GM12865 (cell line): ENCODE measurements around the gene PLCL1.

Source experiments
- DNase-seq: peaks from one replicate; pipeline ENCODE4 v3.0.0; 2010; ENCODE audit warnings: low read depth
- H3K4me3 ChIP-seq: 2 replicates; pipeline ENCODE4 v1.5.1; 2011; ENCODE audit warnings: mild to moderate bottlenecking, low read depth, low read length, control low read depth
- TF ChIP-seq, protein P1 (sequence below): IDR thresholded peaks from 2 replicates; pipeline ENCODE4 v1.5.1; 2011; ENCODE audit warnings: low read length, control low read depth, low read depth, inconsistent platforms; ENCODE audit not compliant: insufficient read depth; ENCODE audit errors: missing control alignments

PLCL1 gene

DNA sequence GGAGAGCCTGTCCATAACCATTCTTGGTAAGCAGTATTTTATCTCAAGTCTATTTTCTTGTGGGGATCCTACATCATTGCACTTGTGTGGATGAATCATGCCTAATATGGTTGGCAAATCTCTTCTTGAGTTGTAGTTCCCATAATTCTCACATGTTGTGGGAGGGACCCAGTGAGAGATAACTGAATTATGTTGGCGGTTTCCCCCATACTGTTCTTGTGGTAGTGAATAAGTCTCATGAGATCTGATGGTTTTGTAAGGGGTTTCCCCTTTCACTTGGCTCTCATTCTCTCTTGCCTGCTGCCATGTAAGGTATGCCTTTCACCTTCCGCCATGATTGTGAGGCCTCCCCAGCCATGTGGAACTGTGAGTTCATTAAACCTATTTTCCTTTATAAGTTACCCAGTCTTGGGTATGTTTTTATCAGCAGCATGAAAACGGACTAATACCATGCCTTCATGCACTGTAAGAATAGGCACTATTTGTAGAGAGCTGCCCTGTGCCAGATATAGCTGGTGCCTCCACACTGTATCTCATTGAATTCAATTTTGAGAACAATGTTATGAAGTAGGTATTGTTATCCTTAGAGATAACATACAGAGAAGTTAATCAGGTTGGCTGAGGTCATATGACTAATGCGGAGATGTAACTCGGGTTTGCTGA lies 148.3 kb downstream of the PLCL1 start:
- TF ChIP-seq, protein P1, sequence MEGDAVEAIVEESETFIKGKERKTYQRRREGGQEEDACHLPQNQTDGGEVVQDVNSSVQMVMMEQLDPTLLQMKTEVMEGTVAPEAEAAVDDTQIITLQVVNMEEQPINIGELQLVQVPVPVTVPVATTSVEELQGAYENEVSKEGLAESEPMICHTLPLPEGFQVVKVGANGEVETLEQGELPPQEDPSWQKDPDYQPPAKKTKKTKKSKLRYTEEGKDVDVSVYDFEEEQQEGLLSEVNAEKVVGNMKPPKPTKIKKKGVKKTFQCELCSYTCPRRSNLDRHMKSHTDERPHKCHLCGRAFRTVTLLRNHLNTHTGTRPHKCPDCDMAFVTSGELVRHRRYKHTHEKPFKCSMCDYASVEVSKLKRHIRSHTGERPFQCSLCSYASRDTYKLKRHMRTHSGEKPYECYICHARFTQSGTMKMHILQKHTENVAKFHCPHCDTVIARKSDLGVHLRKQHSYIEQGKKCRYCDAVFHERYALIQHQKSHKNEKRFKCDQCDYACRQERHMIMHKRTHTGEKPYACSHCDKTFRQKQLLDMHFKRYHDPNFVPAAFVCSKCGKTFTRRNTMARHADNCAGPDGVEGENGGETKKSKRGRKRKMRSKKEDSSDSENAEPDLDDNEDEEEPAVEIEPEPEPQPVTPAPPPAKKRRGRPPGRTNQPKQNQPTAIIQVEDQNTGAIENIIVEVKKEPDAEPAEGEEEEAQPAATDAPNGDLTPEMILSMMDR = no peak
- peak; percentile 33 for DNase-seq
- H3K4me3 ChIP-seq = no peak overlapping the region

DNA sequence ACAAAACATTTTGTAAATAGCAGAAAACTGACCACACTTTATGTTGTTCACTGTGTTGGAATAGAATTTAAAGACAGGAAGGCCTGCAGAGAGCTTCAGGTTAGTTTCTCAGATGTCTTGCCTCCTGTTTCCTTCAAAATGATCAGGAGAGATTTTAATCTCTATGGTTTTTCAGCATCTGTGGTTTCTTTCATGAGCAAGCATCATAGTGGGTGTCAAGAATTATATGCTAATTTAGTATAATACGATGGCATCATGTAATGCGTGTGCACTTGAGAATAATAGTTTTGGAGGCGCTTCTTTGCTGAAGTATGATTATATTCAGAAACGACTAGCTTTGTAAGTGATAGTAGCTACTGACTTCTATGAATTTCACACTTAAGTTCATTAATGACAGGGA lies 149.9 kb downstream of the PLCL1 start:
- DNase-seq = no peak
- TF ChIP-seq, protein P1 = no peak
- H3K4me3 ChIP-seq = no peak overlapping the region

DNA sequence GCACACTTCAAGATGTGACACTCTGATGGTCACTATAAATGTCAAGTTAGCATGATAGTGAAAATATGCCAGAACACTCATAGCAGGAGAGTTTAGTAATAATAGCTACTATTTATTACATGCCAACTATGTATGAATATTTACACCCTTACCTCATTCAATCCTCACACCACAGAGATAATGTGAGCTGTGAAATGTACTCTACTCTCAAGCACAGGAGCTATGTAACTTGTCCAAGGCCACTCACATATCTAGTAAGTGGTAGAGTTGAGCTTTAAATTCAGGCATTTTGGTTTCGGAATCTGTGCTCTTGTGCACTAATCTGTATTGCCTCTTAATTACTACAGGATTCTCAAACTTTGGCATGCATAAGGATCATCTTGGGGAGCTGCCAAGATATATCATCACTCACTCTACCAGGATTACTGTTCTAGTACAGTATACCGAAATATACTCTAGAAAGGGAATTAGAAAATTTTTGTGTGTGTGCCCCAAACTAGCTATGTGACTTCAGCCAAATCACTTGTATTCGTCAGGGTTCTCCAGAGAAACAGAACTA lies 154.3 kb downstream of the PLCL1 start:
- DNase-seq = no peak
- no peak overlapping the region for H3K4me3 ChIP-seq
- TF ChIP-seq, protein P1 = no peak

DNA sequence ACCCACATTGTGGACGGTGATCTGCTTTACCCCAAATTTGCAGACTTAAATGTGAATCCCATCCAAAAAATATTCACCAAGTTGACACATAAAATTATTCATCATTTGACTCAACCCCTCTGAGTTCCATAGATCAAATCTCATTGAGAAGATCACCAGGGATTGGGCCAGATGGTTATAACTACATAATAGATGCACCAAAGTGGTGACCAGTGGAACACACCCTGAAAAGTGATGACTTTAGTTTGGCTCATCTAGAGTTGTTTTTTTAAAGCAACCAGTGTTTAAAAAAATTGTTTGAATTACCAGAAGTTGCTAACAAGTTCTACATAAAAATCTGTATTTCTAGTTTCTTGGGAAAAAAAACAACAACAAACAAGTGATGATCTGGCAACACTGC lies 155.0 kb downstream of the PLCL1 start:
- no peak for DNase-seq
- H3K4me3 ChIP-seq = no peak overlapping the region
- TF ChIP-seq, protein P1 = no peak

DNA sequence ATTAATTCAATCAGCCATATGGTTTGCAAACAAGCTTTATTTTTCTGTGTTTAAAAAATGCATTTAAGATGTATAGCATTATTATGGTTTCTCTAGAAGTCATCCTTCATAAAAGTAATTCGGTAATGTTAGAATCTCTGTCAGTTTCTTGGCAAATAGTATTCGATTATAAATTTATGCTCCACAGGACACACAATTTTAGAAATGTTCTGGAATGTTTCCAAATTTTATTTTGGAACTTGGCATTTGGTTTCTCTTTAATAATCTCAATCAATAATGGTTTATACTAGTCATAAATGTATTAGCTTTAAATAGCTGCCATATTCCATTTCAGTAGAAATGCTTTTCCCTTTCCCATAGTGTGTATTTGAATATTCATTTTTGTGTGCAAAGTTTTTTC lies 156.4 kb downstream of the PLCL1 start:
- H3K4me3 ChIP-seq = no peak overlapping the region
- TF ChIP-seq, protein P1 = no peak
- no peak for DNase-seq

DNA sequence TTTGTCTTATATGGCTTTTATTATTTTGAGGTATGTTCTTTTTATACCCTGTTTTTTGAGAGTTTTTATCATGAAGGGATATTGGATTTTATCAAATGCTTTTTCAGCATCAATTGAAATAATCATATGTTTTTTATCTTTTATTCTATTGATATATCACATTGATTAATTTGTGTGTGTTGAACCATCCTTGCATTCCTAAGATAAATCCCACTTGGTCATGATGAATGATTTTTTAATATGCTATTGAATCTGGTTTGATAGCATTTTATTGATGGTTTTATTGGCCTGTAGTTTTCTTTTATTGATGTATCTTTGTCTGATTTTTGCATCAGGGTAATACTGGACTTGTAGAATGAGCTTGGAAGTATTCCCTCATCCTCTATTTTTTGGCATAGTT lies 160.3 kb downstream of the PLCL1 start:
- TF ChIP-seq, protein P1 = no peak
- H3K4me3 ChIP-seq = no peak overlapping the region
- DNase-seq = no peak

DNA sequence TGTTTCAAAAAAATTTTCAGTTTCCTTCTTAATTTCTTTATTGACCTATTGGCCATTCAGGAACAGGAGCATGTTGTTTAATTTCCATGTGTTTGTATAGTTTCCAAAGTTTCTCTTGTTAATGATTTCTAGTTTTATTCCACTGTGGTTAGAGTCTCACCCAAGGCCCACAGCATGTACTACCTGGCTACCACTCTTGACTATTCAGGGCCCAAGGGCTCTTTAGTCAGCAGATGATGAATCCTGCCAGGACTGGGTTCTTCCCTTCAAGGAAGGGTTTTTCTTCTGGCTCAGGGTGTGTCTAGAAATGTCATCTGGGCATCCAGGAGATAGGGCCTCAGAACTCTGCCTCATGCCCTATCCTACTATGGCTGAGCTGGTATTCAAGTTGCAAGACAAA lies 161.4 kb downstream of the PLCL1 start:
- no peak overlapping the region for H3K4me3 ChIP-seq
- DNase-seq = no peak
- TF ChIP-seq, protein P1 = no peak
